ENCODE data around the gene ANXA2R.

GRCh38 chr5:42994246-42994554 lies 45.9 kb downstream of the ANXA2R start:
- TF ChIP-seq HDGF (IDR thresholded peaks at IDR 0.05; ENCODE audit: borderline replicate concordance) (no peak), ELF4 (IDR thresholded peaks at IDR 0.05) (no peak), ARNT (IDR thresholded peaks at IDR 0.05) (no peak), SP1 (IDR thresholded peaks at IDR 0.05) (no peak), FOXA1 (IDR thresholded peaks at IDR 0.05) (no peak)
